Fibroblast of lung (primary cell): ENCODE measurements around the gene ADCY3.

Experiments
- CTCF ChIP-seq, 2 donors: IDR thresholded peaks in 1 of 2; conservative IDR thresholded peaks in 1 of 2; 1 replicate in 1 of 2; 2 replicates in 1 of 2; pipeline ENCODE4 v1.5.1; 2011 to 2012; ENCODE audit warnings: low read length in 2 of 2, control low read depth in 1 of 2, inconsistent platforms in 1 of 2, low read depth in 1 of 2, mild to moderate bottlenecking in 1 of 2
- EZH2 ChIP-seq: IDR thresholded peaks from 2 replicates; pipeline ENCODE4 v1.5.1; 2012; ENCODE audit warnings: low read length, control low read depth, mild to moderate bottlenecking; ENCODE audit errors: missing control alignments

DNA sequence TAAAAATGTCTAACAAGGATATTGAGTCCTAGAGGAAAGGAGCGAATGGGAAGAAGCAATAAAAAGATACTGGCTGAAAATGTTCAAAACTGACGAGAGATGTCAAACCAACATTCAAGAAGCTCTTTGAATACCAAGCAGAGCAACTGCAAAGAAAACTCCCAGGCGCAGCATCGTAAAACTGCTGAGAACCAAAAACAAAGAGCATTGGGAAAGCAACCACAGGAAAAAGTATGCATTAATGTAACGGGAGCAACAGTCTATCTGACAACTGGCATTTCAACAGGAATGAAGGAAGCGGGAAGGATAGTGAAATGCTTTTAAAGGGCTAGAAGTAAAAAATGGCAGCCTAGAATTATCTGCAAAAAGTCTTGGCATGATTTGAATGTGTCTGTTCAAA, 53.1 kb downstream of the ADCY3 start:
- TF ChIP-seq CTCF (conservative IDR thresholded peaks at IDR 0.05 in 1 of 2, IDR thresholded peaks at IDR 0.05 in 1 of 2; ENCODE audit: low read depth in 1 of 2, low read length in 2 of 2) (no peak), EZH2 (no peak)
